Lower lobe of right lung (tissue), 2 donors: Measurements from ENCODE around the gene RPS6KA2. TPM values are rescaled to one million over a fixed set of nuclear protein-coding genes. Genes with fewer than 3 reads are reported as not detected.

Experiments used
- ATAC-seq, 2 donors: fragments of 200-7000 bp; cut with Tn5 transposase; one replicate each; pipeline ENCODE4 v1.9.1; 2020 to 2022; ENCODE audit warnings: mild to moderate bottlenecking in 2 of 2, moderate library complexity in 2 of 2
- DNase-seq: peaks from one replicate; pipeline ENCODE4 v3.0.0-alpha.2; 2020
- H3K27ac ChIP-seq: fragments of 200-600 bp; one replicate; pipeline ENCODE4 v1.8.0; 2022
- H3K27me3 ChIP-seq: fragments of 200-600 bp; one replicate; pipeline ENCODE4 v1.8.0; 2022; ENCODE audit warnings: low read depth
- H3K36me3 ChIP-seq: fragments of 200-600 bp; one replicate; pipeline ENCODE4 v1.8.0; 2022; ENCODE audit warnings: mild to moderate bottlenecking
- H3K4me1 ChIP-seq: fragments of 200-600 bp; one replicate; pipeline ENCODE4 v1.8.0; 2022
- H3K4me3 ChIP-seq: fragments of 200-600 bp; one replicate; pipeline ENCODE4 v1.8.0; 2022; ENCODE audit warnings: mild to moderate bottlenecking
- H3K9me3 ChIP-seq: fragments of 200-600 bp; one replicate; pipeline ENCODE4 v1.8.0; 2022
- CTCF ChIP-seq: fragments of 200-600 bp; IDR thresholded peaks from one replicate; pipeline ENCODE4 v1.8.0; 2022; ENCODE audit warnings: antibody characterized with exemption, mild to moderate bottlenecking
- intact Hi-C: fragments of 100-400 bp; cut with DNase I; formaldehyde crosslinking; loops from one replicate; pipeline ENCODE4 v1.11.0; 2022
- total RNA-seq: library from RNA; stranded (reverse); fragmentation: NEBNext Ultra II Directional; extraction: Animal tissue kit (Norgen Biotek cat#: 25700); gene quantifications from one replicate; pipeline ENCODE4 v1.2.1, GENCODE V29; 2021
- donor health status: DM: no; HTN: yes; CAD: no; lungs with severe emphysema.

The RPS6KA2 gene
- total RNA-seq, 1 donor from 2014 or later: 102 TPM

- ATAC-seq (no peak), DNase-seq (no peak)
- Histone ChIP-seq H3K27ac (peak overlapping the region; percentile 65), H3K27me3 (no peaks in the 10 kb centered on the region), H3K9me3 (no peaks in the 10 kb centered on the region), H3K4me1 (peaks cover 91% of the 10 kb centered on the region), H3K36me3 (peaks cover 16% of the 10 kb centered on the region), H3K4me3 (no peak overlapping the region)
- intact Hi-C loops: no loop called here
- no peak for TF ChIP-seq CTCF
These were observed 10.5 kb downstream of the RPS6KA2 start for GRCh38 chr6:166616261-166617238.

GRCh38 chr6:166615059-166615770 is 11.8 kb downstream of the RPS6KA2 start:
- intact Hi-C loops: no loop called here
- Histone ChIP-seq H3K36me3 (peaks cover 16% of the 10 kb centered on the region), H3K4me3 (no peak overlapping the region), H3K27me3 (no peaks in the 10 kb centered on the region), H3K9me3 (no peaks in the 10 kb centered on the region), H3K27ac (peak overlapping the region; percentile 65), H3K4me1 (peaks cover 77% of the 10 kb centered on the region)
- no peak for DNase-seq
- no peak for TF ChIP-seq CTCF
- peak; percentile 3 to 36 for ATAC-seq

GRCh38 chr6:166614589-166614988 is 12.5 kb downstream of the RPS6KA2 start:
- DNase-seq (no peak), ATAC-seq (peak in 1 of 2 donors; percentile 40)
- no peak for TF ChIP-seq CTCF
- peaks cover 74% of the 10 kb centered on the region for H3K4me1 ChIP-seq
- no peaks in the 10 kb centered on the region for H3K27me3 ChIP-seq
- H3K27ac ChIP-seq: peak overlapping the region; percentile 65
- intact Hi-C loops: no loop called here
- peaks cover 16% of the 10 kb centered on the region for H3K36me3 ChIP-seq
- no peaks in the 10 kb centered on the region for H3K9me3 ChIP-seq
- H3K4me3 ChIP-seq: no peak overlapping the region

GRCh38 chr6:166614171-166614583 is 12.9 kb downstream of the RPS6KA2 start:
- DNase-seq (no peak), ATAC-seq (peak; percentile 37 to 45)
- Histone ChIP-seq H3K27ac (peak overlapping the region; percentile 65), H3K36me3 (peaks cover 16% of the 10 kb centered on the region), H3K9me3 (no peaks in the 10 kb centered on the region), H3K4me3 (no peak overlapping the region), H3K4me1 (peaks cover 74% of the 10 kb centered on the region), H3K27me3 (no peaks in the 10 kb centered on the region)
- intact Hi-C loops: no loop called here
- no peak for TF ChIP-seq CTCF

GRCh38 chr6:166613027-166613426 is 14.0 kb downstream of the RPS6KA2 start:
- Histone ChIP-seq H3K27me3 (no peaks in the 10 kb centered on the region), H3K27ac (peak overlapping the region; percentile 14), H3K4me1 (peaks cover 65% of the 10 kb centered on the region), H3K9me3 (no peaks in the 10 kb centered on the region), H3K4me3 (no peak overlapping the region), H3K36me3 (peaks cover 8% of the 10 kb centered on the region)
- ATAC-seq: no peak
- DNase-seq: no peak
- no peak for TF ChIP-seq CTCF
- intact Hi-C loops: no loop called here
